Stimulated activated CD8-positive, alpha-beta memory T cell treated with anti-CD3 and anti-CD28 coated beads, Interleukin-7, amount 100 ng/mL, for 24 hours (primary cell): ENCODE results near the gene DST.
"Not testable (repeated sequence)": the region's sequence is repeated elsewhere in the genome, so short reads cannot be mapped to it uniquely, and the experiment has no call there.

Experiments used
- DNase-seq: peaks from one replicate; pipeline ENCODE4 v3.0.0-alpha.2; 2020; ENCODE audit warnings: low read depth

DST gene

GRCh38 chr6:56515081-56515905 is 127.4 kb downstream of the DST start:
- no peak for DNase-seq

GRCh38 chr6:56514395-56514794 is 128.3 kb downstream of the DST start:
- DNase-seq, result no peak

GRCh38 chr6:56513631-56514030 is 129.1 kb downstream of the DST start:
- DNase-seq, result no peak

GRCh38 chr6:56511591-56511990 is 131.1 kb downstream of the DST start:
- no peak for DNase-seq

- DNase-seq, result no peak
These were observed 131.6 kb downstream of the DST start for GRCh38 chr6:56510984-56511531.

GRCh38 chr6:56509031-56509430 is 133.7 kb downstream of the DST start:
- DNase-seq, result no peak

GRCh38 chr6:56507517-56507916 is 135.2 kb downstream of the DST start:
- DNase-seq, result no peak

- DNase-seq, result no peak
These were observed 137.0 kb downstream of the DST start for GRCh38 chr6:56505512-56506260.

- DNase-seq, result no peak
These were observed 140.7 kb downstream of the DST start for GRCh38 chr6:56501993-56502392.

GRCh38 chr6:56499095-56499494 is 143.6 kb downstream of the DST start:
- no peak for DNase-seq

- DNase-seq, result no peak
These were observed 145.0 kb downstream of the DST start for GRCh38 chr6:56497691-56498090.

- DNase-seq, result no peak
These were observed 145.4 kb downstream of the DST start for GRCh38 chr6:56497240-56497639.

- DNase-seq, result not testable (repeated sequence)
These were observed 146.0 kb downstream of the DST start for GRCh38 chr6:56496650-56497049.

- no peak for DNase-seq
These were observed 147.0 kb downstream of the DST start for GRCh38 chr6:56495654-56496053.

- no peak for DNase-seq
These were observed 150.9 kb downstream of the DST start for GRCh38 chr6:56491606-56492328.

GRCh38 chr6:56490993-56491392 is 151.7 kb downstream of the DST start:
- DNase-seq, result no peak

GRCh38 chr6:56489559-56489958 is 153.1 kb downstream of the DST start:
- no peak for DNase-seq

GRCh38 chr6:56488281-56488680 is 154.4 kb downstream of the DST start:
- no peak for DNase-seq

GRCh38 chr6:56486681-56487080 is 156.0 kb downstream of the DST start:
- no peak for DNase-seq

GRCh38 chr6:56484669-56485068 is 158.0 kb downstream of the DST start:
- DNase-seq, result no peak

- DNase-seq, result no peak
These were observed 158.8 kb downstream of the DST start for GRCh38 chr6:56483929-56484328.

- DNase-seq, result no peak
These were observed 160.2 kb downstream of the DST start for GRCh38 chr6:56482525-56482924.
